HG02571 (cell line): ENCODE data around the gene RPL12.
"Not testable (repeated sequence)": the region's sequence is repeated elsewhere in the genome, so short reads cannot be mapped to it uniquely, and the experiment has no call there.

ENCODE experiments used
- ATAC-seq: cut with Tn5 transposase; IDR thresholded peaks from one replicate; pipeline ENCODE4 v1.9.1; 2021; ENCODE audit warnings: mild to moderate bottlenecking, moderate library complexity; ENCODE audit not compliant: unreplicated experiment

The RPL12 gene

DNA sequence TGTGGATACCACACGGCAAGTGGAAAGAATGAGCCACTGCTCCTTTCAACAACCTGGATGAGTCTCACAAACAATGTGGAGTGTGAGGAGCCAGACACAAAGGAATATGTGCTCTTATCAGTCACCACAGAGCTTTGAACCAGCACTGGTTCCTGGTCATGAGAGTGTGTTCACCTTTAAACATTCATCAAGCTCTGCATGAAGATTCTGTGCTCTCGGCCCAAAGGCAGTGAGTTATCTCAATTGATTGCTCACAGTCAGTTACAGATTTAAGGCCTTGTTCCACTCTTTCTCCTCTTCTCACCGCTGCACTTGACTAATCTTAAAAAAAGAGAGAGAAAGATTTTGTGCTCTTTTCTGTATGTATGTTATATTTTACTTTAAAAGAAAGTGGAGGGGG lies 19.5 kb upstream of the RPL12 start:
- ATAC-seq: no peak

DNA sequence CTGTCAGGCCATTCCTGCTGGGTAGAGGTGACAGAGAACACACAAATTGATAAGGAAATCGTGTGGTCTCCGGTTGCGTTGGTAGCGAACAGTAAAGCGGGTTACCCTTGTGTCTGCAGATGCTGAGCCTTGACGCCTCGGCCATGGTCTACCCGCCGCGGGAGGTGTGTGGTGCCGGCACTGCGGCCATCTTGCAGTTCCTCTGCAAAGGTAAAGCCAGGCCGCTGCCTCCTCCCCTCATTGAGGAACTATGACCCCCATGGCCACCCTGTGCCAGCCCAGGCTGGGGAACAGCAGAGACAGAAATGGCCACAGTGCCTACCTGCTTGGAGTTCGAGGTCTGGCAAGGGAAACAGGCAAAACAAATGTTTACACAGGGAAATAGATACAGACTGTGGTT lies 16.4 kb upstream of the RPL12 start:
- no peak for ATAC-seq

DNA sequence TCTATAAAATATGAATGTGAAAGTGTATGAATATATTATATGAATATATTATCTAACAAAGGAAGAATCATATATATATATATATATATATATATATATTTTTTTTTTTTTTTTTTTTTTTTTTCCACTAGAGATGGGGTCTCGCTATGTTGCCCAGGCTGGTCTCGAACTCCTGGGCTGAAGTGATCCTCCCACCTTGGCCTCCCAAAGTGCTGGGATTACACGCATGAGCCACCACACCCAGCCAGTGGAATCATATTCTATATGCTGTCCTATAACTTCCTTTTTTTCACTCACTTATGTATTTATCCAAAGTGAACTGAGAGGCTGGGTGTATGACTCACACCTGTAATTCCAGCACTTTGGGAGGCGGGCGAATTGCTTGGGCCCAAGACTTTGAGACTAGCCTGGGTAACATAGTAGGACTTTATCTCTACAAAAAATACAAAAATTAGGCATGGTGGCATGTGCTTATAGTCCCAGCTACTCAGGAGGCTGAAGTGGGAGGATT lies 15.3 kb upstream of the RPL12 start:
- not testable (repeated sequence) for ATAC-seq

DNA sequence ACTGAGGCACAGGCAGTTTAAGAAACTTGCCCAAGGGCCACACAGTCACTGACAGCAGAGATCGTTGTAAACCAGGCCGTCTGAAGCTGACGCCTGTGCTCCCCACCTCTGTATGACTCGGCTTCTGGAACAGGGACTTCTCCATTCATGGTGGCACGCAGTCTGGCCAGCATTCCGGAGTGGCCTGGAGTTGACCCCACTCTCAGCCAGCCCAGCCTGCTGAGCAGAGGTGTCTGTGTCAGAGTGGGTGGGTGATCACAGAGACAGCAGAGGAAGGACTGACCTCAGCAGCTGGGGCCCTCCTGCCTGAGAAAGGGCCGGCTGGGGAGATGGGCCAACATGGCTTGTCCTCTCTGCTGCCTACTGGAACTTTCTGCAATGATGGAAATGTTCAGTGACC lies 12.7 kb upstream of the RPL12 start:
- ATAC-seq: no peak

DNA sequence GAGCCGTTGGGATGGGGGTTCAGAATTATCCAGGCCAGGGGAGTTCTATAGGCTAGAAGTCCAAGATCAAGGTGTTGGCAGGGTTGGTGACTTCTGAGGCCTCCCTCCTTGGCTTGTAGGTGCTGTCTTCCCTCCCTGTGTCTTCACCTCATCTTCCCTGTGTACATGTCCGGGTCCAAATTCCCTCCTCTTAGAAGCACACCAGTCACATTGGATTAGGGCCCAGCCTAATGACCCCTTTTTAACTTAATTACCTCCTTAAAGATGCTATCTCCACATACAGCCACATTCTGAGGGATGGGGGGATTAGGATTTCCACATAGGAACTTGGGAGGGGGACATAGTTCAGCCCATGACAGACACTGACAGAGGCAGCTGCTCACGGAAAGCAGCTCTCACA lies 12.2 kb upstream of the RPL12 start:
- no peak for ATAC-seq

DNA sequence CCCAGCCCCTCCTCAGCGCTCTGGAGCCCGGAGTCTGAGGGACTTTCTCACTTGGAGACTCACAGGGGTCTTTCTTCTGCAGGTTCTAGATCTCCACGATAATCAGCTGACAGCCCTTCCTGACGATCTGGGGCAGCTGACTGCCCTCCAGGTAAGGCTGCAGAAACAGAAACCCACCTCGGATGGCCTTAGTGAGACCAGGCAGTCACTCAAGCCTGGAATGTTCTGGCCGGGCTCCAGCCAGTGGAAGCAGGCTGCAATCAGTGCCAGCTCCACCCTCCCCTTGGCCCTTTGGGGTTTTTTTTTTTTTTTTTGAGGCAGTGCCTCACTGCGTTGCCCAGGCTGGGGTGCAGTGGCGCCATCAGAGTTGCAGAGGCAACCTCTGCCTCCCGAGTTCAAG lies 7.7 kb upstream of the RPL12 start:
- ATAC-seq: no peak

DNA sequence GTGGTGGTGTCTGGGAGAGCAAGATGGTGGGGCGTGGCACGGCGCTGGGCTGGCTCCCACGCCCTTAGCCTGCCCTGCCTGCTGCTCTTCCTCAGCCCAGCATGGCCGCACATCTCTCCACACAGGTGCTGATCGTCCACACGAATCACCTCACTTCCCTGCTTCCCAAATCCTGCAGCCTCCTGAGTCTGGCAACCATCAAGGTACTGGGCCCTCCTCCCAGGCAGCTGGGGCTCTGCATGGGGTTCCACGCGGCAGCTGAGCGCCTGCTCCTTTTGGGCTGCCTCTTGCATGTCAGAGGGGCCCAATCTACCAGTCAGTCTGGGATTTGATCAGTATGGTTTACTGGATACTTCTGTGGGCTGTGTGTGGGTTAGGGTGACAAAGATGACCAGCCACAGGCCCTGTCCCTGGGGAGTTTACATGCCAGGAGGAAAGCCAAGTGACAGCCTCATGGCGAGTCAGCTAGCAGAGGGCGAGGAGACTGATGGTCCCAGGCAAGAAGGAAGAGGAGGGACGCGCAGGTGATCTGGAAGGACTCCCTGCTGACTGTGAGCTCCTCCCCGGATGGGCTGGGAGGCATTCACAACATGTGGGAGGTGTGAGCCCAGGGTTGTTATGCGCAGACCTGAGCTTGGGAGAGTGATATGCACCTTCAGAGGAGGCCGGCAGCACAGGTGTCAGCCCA lies 6.1 kb upstream of the RPL12 start:
- ATAC-seq: no peak

DNA sequence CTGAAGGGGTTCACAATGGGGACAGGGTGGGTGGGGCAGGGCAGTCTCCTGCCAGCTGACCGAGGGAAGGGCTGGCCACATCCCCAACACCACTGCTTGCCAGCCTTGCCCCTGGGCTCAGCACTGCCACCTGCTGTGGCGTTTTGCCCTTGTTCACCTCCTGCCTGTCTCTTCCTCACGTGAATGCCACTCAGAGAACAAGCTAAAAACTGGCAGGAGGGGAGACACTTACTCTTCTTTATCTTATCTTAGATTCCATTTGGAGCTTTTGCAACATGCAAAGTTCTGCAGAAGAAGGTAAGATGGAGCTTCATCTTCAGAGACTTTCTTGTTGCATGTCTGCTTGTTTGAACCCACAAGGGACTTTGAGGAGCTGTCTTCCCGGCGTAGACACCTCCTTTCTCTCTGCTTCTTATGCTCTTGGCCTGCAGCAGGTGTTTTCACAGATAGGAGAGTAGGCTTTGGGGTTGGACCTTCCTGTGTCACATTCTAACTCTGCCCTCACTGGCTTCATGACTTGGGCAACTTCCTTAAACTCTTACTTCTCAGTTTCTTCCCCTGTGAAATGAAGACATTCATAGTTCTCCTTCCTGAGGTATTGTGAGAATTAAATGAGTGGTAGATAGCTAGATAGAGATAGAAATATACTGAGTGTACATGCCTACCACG lies 4.3 kb upstream of the RPL12 start:
- ATAC-seq: no peak

DNA sequence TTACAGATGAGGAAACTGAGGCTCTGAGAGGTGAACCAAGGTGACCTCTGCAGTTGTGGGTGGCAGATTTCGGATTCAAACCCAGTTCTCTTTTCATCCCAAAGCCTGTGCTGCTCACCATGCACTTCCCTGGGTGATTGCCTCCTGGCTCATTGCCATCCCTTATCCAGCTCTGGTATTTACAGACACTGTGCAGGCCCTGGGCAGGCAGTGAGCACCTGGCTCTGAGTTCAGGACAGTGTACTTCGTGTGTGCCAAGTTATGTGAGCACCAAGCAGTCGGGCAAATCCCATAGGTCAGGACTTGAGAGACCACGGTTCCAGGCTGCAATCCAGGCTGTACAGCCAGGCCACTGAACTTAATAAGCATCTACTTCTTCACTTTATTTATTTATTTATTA lies 1.5 kb upstream of the RPL12 start:
- no peak for ATAC-seq

DNA sequence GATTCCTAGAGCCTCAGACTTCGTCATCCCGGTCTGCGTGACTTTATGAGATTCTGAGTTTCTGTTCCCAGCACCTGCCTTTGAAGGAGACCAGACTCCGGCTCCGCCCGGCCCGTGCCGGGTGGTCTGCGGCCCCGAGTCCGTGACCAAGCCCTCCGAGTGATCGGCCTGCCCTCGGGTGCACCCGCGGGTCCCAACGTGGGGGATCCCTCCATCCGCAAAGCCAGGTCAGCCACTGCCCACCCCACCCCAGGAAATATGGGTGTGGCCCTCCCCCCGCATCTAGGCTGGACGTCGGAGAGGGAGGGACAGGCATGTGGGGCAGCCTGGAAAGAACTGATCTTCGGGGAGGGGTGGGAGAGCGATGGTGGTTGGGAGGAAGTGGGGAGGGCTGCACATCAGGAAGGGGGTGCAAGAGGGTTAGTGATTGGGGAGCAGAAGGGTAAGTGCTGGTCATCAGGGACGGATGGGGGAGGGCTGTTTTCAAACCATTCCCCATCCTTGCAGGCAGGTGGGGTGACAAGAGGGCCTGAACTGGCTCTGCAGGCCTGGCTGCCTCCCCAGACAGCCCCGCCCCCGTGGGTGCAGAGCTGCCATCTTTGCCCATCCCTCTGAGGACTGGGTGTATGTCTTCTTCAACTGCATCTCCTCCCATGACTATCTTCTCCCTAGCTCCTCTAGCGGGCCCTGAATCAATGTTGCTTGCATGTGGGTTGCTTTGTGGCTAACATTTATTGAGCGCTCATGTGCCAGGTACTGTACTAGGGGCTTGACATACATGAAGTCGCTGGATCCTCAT lies 851 bp upstream of the RPL12 start:
- ATAC-seq: no peak

DNA sequence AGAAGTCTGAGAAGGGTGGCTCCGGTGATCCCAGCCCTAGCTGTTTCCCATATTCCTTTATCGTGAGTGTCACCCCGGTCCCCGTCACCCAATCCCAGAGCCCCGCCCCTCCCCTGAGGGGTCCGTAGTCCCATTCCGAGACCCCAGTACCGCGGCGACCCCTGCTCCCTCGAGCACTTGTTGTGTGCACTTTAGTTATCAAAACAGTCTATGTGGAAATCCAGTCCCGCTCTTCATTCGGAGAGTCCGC lies 327 bp upstream of the RPL12 start:
- no peak for ATAC-seq

DNA sequence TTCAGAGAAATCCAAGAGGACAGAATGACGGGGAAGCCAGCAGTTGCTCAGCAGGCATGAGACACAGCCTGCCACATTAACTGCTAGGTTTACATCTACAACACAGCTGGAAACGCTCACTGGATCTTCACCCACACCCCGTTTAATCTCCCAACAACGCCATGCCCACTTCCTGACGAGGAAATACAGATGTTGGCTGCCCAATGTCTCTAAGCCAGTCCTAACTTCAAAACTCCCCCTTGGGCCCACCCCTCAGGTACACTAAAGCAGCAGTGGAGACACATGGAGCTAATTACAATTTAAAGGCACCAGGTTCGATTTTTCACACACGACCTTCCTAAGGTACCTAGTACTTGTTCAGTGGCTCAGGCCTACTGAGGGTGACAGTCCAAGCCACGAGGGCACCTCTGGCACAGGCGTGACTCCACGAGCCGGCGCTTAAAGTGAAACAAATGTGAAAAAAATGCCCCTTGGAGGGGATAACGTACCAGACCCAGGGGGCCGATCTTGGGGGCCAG lies 904 bp downstream of the RPL12 start:
- ATAC-seq: peak; percentile 1

DNA sequence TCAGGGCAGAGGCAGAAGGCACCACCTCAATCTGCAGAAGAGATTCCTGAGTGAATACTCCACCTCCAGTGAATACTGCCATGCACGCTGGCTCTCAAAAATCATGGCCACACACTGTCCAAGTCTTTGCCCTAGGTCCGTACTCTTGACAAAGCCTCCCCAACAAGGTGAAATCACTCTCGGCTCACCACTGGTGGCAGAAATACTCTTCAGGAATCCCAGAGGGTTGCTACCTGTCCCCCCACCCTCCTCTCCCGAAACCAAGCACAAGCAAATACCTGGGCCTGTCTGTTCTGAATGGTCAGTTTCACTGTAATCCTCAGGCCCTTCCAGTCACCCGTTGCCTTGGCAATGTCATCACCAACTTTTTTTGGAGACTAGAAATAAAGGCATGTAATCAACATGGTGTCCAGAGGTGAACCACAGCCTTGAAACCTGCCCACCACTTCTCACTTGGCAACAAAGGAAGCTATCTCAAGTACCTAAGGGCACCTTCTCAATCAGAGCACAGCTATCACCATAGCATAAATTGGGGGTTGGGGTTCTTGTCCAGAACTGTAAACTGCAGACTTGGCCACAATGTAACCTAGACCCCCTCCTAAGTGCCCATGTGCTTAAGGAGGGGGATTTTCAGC lies 1.8 kb downstream of the RPL12 start:
- ATAC-seq: no peak

DNA sequence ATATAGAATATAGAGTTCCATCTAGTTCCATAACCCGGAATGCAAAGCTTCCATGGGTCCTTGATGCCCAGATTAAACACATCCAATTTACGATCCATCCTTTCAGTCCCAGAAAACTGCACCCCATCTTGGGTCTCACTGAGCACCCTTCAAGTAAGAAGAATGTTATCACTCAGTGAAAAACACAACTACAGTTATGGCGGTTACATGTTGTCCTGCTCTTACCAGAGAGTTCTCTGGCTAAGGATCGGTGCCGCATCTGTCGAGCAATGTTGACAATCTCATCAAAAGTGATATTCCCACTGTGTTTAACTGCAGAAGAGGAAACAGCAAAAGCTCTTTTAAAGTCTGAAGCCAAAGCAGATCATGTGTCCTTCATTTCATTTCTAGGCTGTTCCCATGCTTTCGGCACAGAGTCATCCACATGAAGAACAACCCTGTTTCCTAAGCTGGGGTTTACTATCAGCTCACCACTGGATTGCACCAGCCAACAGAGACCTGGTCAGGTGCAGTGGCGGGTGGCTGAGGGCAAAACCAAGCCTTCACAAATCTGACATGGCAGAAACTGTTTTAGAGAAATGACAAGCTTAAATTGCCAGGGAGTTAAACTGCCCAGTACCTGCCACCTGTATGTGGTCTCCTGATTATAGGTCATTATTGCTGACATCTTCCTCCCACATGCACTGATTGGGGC lies 2.9 kb downstream of the RPL12 start:
- no peak for ATAC-seq

DNA sequence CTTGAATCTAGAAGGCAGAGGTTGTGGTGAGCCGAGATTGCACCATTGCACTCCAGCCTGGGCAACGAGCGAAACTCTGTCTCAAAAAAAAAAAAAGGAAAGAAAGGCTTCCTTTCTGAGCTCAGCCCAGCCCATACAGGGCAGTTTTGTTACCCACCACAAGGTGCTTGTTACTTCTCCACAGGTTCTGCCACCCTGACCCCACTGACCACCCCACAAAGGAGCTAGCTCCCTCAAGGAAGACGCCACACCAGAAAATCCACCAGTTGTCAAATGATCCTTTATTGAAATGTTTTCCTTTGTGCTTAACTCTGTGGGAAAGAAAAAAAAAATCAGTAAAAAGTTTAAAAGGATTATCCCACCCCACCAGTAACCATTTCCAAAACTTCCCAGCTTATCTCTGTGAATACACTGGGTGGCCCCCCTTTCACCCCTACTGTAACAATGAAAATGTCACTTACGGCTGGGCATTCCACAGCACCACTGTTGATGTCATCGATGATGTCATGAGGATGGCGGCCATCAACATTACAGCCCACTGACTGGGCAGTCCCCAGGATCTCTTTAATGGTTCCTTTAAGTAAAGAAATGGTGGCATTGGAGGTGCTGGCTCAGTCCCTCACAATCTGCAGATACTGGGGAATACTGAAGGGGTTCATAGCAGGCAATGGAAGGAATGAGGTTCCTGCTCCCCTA lies 3.6 kb downstream of the RPL12 start:
- no peak for ATAC-seq

DNA sequence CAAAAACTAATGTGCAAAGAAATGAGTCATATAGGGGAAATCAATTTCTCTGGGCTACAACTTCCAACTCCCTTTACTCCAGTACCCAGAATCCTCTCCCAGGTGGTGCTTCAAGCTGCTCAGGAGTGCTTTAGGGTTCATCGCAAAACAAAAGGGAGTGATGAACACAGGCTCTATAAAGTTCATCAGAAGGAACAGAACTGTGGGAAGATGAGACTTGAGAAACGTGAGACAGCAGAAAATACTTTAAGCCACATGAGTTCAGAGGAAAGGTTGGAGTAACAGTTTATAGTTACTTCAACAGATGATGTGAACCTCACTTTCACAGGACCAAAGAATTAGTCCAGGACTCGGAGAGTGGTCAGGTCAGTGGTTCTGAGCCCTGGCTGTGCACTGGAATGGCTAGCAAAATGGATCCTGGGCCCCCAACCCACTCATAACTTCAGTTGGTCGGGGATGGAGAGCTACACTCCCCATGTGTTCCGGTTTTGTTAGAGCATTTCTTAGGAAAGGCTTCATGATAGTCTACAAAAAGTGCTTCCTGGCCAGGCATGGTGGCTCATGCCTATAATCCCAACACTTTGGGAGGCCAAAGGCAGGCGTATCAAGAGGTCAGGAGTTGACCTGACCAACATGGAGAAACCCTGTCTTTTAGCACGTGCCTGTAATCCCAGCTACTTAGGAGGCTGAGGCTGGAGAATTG lies 4.3 kb downstream of the RPL12 start:
- no peak for ATAC-seq

DNA sequence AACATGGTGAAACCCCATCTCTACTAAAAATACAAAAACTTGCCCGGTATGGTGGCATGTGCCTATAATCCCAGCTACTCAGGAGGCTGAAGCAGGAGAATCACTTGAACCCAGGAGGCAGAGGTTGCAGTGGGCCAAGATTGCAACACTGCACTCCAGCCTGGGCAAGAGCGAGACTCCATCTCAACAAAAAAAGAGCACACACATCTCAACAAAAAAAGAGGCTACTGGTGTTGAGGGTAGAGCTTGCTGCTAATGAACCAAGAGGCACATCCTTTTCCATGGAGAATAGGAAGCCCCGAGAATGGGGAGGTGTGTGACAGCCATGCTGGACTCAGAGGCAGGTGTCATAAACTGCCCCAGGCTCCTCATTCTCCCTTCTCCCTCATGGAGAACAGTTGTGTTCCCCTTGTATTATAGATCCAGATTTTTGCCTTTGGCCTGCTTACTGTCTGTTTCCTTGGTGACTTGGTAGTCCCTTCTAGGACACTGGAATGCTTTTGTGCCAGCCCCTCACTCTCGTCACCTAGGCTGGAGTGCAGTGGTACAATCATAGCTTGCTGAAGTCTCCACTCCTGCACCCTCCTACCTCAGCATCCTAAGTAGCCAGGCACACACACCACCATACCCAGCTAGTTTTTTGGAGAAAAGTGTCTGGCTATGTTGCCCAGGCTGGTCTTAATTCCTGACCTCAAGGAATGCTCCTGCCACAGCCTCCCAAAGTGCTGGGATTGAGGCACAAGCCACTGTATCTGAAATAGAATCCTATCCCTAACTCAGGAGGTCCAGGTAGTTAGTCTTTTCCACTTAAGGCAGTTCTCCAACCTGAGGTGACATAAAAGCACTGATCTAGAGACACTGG lies 5.1 kb downstream of the RPL12 start:
- ATAC-seq: no peak

DNA sequence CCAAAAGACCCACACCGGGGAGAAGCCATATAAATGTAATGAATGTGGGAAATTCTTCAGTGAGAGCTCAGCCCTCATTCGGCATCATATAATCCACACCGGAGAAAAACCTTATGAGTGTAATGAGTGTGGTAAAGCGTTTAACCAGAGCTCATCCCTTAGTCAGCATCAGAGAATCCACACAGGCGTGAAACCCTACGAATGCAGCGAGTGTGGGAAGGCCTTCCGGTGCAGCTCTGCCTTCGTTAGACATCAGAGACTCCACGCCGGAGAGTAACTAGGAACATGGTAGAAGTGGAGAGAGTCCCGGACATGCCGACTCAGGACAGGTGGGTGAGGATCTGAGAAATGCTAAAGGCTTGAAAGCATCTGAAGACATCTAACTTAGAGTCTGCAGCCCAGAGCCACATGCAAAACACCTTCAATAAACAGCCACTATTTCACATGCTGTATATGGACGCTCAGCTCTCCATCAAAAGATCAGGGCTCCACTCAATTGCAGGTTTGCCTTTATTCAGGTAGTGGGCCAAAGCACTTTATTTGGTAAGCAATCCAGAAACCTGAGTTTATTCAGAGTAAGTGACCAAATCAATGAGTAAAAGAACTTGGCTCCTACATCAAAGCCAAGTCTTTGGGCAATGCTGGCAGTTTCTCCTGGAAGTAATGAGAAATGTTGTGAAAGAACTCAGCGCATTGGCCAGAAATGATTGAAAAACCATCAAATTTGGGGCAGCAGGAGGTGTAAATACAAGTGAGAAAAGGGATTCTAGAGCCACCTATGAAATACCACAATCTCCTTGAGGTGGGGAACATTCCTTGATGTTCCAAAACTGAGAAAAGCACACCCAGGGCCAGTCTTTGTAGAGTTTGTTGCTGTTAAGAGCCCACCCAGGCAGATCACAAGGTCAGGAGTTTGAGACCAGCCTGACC lies 6.0 kb downstream of the RPL12 start:
- ATAC-seq: no peak
